ENCODE measurements around the gene PRLH. TPM values are rescaled to one million over a fixed set of nuclear protein-coding genes. Genes with fewer than 3 reads are reported as not detected.

The PRLH gene
- total and polyA plus RNA-seq, 12 donors, result not detected

GRCh38 chr2:237527766-237528165, 38.6 kb upstream of the PRLH start:
- intact Hi-C loops (cut with DNase I), result no loop called here
- H3K27ac ChIP-seq, result no peak overlapping the region
- TF ChIP-seq CTCF (IDR thresholded peaks at IDR 0.05), result no peak
- H3K4me1 ChIP-seq, result no peaks in the 10 kb centered on the region
- no peaks in the 10 kb centered on the region for H3K9me3 ChIP-seq
- no peaks in the 10 kb centered on the region for H3K27me3 ChIP-seq
- no peak for ATAC-seq
- 95 to 97% methylated on average over 5 of the region's 5 CpGs for WGBS, 2 donors
- DNase-seq, result no peak
- peaks cover 0 to 44% (median 0%) of the 10 kb centered on the region in 9 donors for H3K36me3 ChIP-seq
- H3K4me3 ChIP-seq, result no peak overlapping the region

- ATAC-seq, result no peak
- intact Hi-C loops (cut with DNase I), result no loop called here
- 90 to 94% methylated on average over 19 of the region's 19 CpGs for WGBS, 2 donors
Observed at GRCh38 chr2:237529452-237530402, 36.6 kb upstream of the PRLH start.

GRCh38 chr2:237530472-237531433, 35.6 kb upstream of the PRLH start:
- H3K27me3 ChIP-seq, result no peaks in the 10 kb centered on the region
- WGBS, 2 donors, result 93 to 96% methylated on average over 12 of the region's 12 CpGs
- no peaks in the 10 kb centered on the region for H3K4me1 ChIP-seq
- DNase-seq (no peak), ATAC-seq (no peak)
- TF ChIP-seq CTCF (IDR thresholded peaks at IDR 0.05), result no peak
- intact Hi-C loops (cut with DNase I), result no loop called here
- no peak overlapping the region for H3K27ac ChIP-seq
- H3K4me3 ChIP-seq, result no peak overlapping the region
- peaks cover 0 to 55% (median 0%) of the 10 kb centered on the region in 9 donors for H3K36me3 ChIP-seq
- H3K9me3 ChIP-seq, result no peaks in the 10 kb centered on the region

More at GRCh38 chr2:237529452-237530402, 36.6 kb upstream of the PRLH start:
- TF ChIP-seq CTCF (IDR thresholded peaks at IDR 0.05), result no peak
- H3K4me1 ChIP-seq, result no peaks in the 10 kb centered on the region
- H3K27me3 ChIP-seq, result no peaks in the 10 kb centered on the region
- H3K9me3 ChIP-seq, result no peaks in the 10 kb centered on the region
- H3K36me3 ChIP-seq, result peaks cover 0 to 53% (median 0%) of the 10 kb centered on the region in 9 donors
- H3K27ac ChIP-seq, result no peak overlapping the region
- H3K4me3 ChIP-seq, result no peak overlapping the region
- no peak for DNase-seq

- Histone ChIP-seq H3K4me3 (no peak overlapping the region), H3K4me1 (no peaks in the 10 kb centered on the region), H3K27me3 (no peaks in the 10 kb centered on the region), H3K27ac (no peak overlapping the region), H3K9me3 (no peaks in the 10 kb centered on the region), H3K36me3 (peaks cover 0 to 48% (median 0%) of the 10 kb centered on the region in 9 donors)
- no peak for TF ChIP-seq CTCF (IDR thresholded peaks at IDR 0.05)
- ATAC-seq (no peak), DNase-seq (no peak)
- WGBS, 2 donors, result 56 to 67% methylated on average over 11 of the region's 11 CpGs
- intact Hi-C loops (cut with DNase I), result no loop called here
Observed at GRCh38 chr2:237532160-237532559, 34.2 kb upstream of the PRLH start.
